Panc1 (cell line): ENCODE data around the gene TAS2R42. TPM values are rescaled to one million over a fixed set of nuclear protein-coding genes. Genes with fewer than 3 reads are reported as not detected.

Experiments
- ATAC-seq: fragments of 200-7000 bp; cut with Tn5 transposase; 2 replicates; pipeline ENCODE4 v1.9.1; 2020; ENCODE audit warnings: mild to moderate bottlenecking, moderate library complexity
- BruUV-seq: library from RNA; stranded (reverse); fragments of 400-500 nt; replicated peaks from 2 replicates; lab custom pipeline; 2021; lab: Mats Ljungman, UMichigan
- CTCF ChIA-PET: fragments of 300-600 bp; sonication (Branson Sonifier 250); formaldehyde crosslinking; loops from one replicate; lab custom pipeline; 2022; ENCODE audit warnings: antibody characterized with exemption; lab: Charles Lee
- POLR2A ChIA-PET: fragments of 300-600 bp; sonication (Branson Sonifier 250); formaldehyde crosslinking; loops from one replicate; lab custom pipeline; 2022; ENCODE audit warnings: antibody characterized with exemption; lab: Charles Lee
- DNase-seq: peaks from one replicate; pipeline ENCODE4 v3.0.0-alpha.2; 2010; ENCODE audit warnings: low read depth, low spot score
- H3K27ac ChIP-seq: 2 replicates; pipeline ENCODE4 v1.5.1; 2011; ENCODE audit warnings: mild to moderate bottlenecking, low read length, inconsistent platforms
- H3K27me3 ChIP-seq: fragments of 200-500 bp; sonication (Bioruptor generic); 2 replicates; pipeline ENCODE4 v1.6.0; 2014; ENCODE audit warnings: low read length, inconsistent platforms; ENCODE audit not compliant: control insufficient read depth, insufficient read depth
- H3K36me3 ChIP-seq: fragments of 200-500 bp; sonication (Bioruptor generic); 2 replicates; pipeline ENCODE4 v1.5.1; 2014; ENCODE audit warnings: inconsistent platforms, mild to moderate bottlenecking, low read length, moderate library complexity; ENCODE audit not compliant: control insufficient read depth, insufficient read depth
- H3K4me1 ChIP-seq: 2 replicates; pipeline ENCODE4 v1.5.1; 2011; ENCODE audit warnings: inconsistent platforms, mild to moderate bottlenecking, low read length, moderate library complexity; ENCODE audit not compliant: control insufficient read depth, insufficient read depth
- H3K4me3 ChIP-seq, 2 experiments: 2 replicates each; pipeline ENCODE4 v1.5.1; 2011 to 2012; ENCODE audit warnings: low read depth in 2 of 2, low read length in 2 of 2, mild to moderate bottlenecking in 2 of 2, inconsistent platforms in 1 of 2, moderate library complexity in 1 of 2
- H3K9me3 ChIP-seq: fragments of 200-500 bp; sonication (Bioruptor generic); 2 replicates; pipeline ENCODE4 v1.5.1; 2014; ENCODE audit warnings: low read depth, mild to moderate bottlenecking, inconsistent platforms, low read length, moderate library complexity; ENCODE audit not compliant: control insufficient read depth, insufficient read depth
- CTCF ChIP-seq: fragments of 450-650 bp; IDR thresholded peaks from 2 replicates; pipeline ENCODE4 v1.5.1; 2017; ENCODE audit warnings: mild to moderate bottlenecking
- POLR2AphosphoS5 ChIP-seq: IDR thresholded peaks from 2 replicates; pipeline ENCODE4 v1.6.1; 2012; ENCODE audit warnings: mild to moderate bottlenecking, low read depth, low read length, moderate library complexity
- REST ChIP-seq, 2 experiments: IDR thresholded peaks; 2 replicates each; pipeline ENCODE4 v1.6.1; 2011 to 2012; ENCODE audit warnings: low read depth in 2 of 2, control low read depth in 1 of 2, low read length in 1 of 2, mild to moderate bottlenecking in 1 of 2, moderate library complexity in 1 of 2; ENCODE audit not compliant: insufficient read depth in 1 of 2
- SIN3A ChIP-seq: IDR thresholded peaks from 2 replicates; pipeline ENCODE4 v1.6.1; 2012; ENCODE audit warnings: low read depth, mild to moderate bottlenecking, low read length, moderate library complexity, borderline replicate concordance; ENCODE audit not compliant: insufficient read depth
- TCF7L2 ChIP-seq: IDR thresholded peaks from 2 replicates; pipeline ENCODE4 v1.6.1; 2011; ENCODE audit warnings: mild to moderate bottlenecking, low read depth, low read length, inconsistent platforms
- in situ Hi-C: cut with HindIII; loops from 2 replicates; pipeline ENCODE4 v1.10.0; 2016; ENCODE audit warnings: low sequenced_read_pairs, low pct_unique_long_range_greater_than_20kb
- intact Hi-C: fragments of 100-400 bp; cut with micrococcal nuclease; formaldehyde crosslinking; loops from one replicate; pipeline ENCODE4 v1.10.0; 2022; ENCODE audit not compliant: unreplicated experiment
- total RNA-seq: library from RNA; stranded (reverse); gene quantifications from one replicate; pipeline ENCODE4 v1.2.1, GENCODE V29; 2021; ENCODE audit not compliant: unreplicated experiment

Gene TAS2R42
- total RNA-seq, 1 experiment from 2014 or later: not detected

GRCh38 chr12:11144297-11144696 is 42.4 kb downstream of the TAS2R42 start:
- ChIA-PET CTCF (no interaction called here), POLR2A (no interaction called here)
- no peak for ATAC-seq
- H3K4me1 ChIP-seq: no peaks in the 10 kb centered on the region
- TF ChIP-seq TCF7L2 (no peak), REST (IDR thresholded peaks at IDR 0.05; ENCODE audit: insufficient read depth in 1 of 2, low read depth in 2 of 2, low read length in 1 of 2) (no peak)
- H3K27ac ChIP-seq: no peak overlapping the region
- in situ Hi-C loops (no loop called here), intact Hi-C loops (no loop called here)
- H3K27me3 ChIP-seq: no peaks in the 10 kb centered on the region
- no peaks in the 10 kb centered on the region for H3K36me3 ChIP-seq
- no peak overlapping the region for H3K4me3 ChIP-seq
- no peak for DNase-seq
- no peaks in the 10 kb centered on the region for H3K9me3 ChIP-seq
- BruUV-seq: no TSS peak

GRCh38 chr12:11143352-11143751 is 43.4 kb downstream of the TAS2R42 start:
- ChIA-PET CTCF (no interaction called here), POLR2A (no interaction called here)
- in situ Hi-C loops: no loop called here

More at GRCh38 chr12:11143352-11143751, 43.4 kb downstream of the TAS2R42 start:
- no peak overlapping the region for H3K27ac ChIP-seq
- no TSS peak for BruUV-seq
- ATAC-seq (no peak), DNase-seq (no peak)
- H3K4me3 ChIP-seq: no peak overlapping the region
- no peaks in the 10 kb centered on the region for H3K36me3 ChIP-seq
- no peaks in the 10 kb centered on the region for H3K27me3 ChIP-seq
- no peaks in the 10 kb centered on the region for H3K9me3 ChIP-seq
- intact Hi-C loops: no loop called here
- H3K4me1 ChIP-seq: no peaks in the 10 kb centered on the region
- no peak for TF ChIP-seq CTCF
- TF ChIP-seq REST (IDR thresholded peaks at IDR 0.05; ENCODE audit: insufficient read depth in 1 of 2, low read depth in 2 of 2, low read length in 1 of 2): no peak
- TF ChIP-seq SIN3A: no peak
- TF ChIP-seq TCF7L2: no peak
- TF ChIP-seq POLR2AphosphoS5: no peak
